Fibroblast of villous mesenchyme (primary cell): ENCODE data around the gene CYP1B1. TPM values are rescaled to one million over a fixed set of nuclear protein-coding genes. Genes with fewer than 3 reads are reported as not detected.
A peak's percentile ranks its signal among the peaks of the same experiment; 100 is the strongest.

Source experiments
- DNase-seq: peaks from one replicate; pipeline ENCODE4 v3.0.0-alpha.2; 2010; ENCODE audit warnings: low read depth
- H3K4me3 ChIP-seq: 2 replicates; pipeline ENCODE4 v1.5.1; 2011; ENCODE audit warnings: low read depth, mild to moderate bottlenecking, low read length
- CTCF ChIP-seq: IDR thresholded peaks from 2 replicates; pipeline ENCODE4 v1.5.1; 2012; ENCODE audit warnings: low read depth, mild to moderate bottlenecking, low read length; ENCODE audit not compliant: insufficient read depth
- total RNA-seq: library from RNA; depleted of rRNA; stranded (reverse); fragments of >200 nt; gene quantifications from 2 replicates; pipeline ENCODE4 v1.2.3, GENCODE V29; 2012

CYP1B1 gene
- total RNA-seq, 1 donor, result 6.5 TPM

DNA sequence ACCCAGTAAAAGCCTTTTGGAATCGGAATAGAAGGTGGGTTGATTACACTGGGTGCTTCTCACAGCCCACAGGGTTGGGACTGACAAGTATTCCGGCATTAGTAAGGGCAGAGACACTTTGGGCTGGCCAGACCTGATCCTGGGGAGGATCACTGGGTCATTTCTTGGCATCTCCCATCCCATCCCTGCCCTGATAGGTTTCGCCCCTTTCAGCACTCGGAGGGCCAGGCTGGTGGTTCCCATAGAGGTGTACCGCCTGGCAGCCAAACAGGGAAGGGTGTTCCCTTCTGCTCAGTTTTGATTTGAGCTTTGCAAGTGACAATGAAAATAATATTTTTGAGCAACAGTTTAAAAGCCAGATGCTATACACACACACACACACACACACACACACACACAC lies 37.3 kb downstream of the CYP1B1 start:
- no peak for DNase-seq
- TF ChIP-seq CTCF, result no peak
- no peak overlapping the region for H3K4me3 ChIP-seq

- TF ChIP-seq CTCF, result peak; percentile 37
- peak; percentile 54 for DNase-seq
- H3K4me3 ChIP-seq, result peak overlapping the region; percentile 30
Measured at GRCh38 chr2:38037757-38038621, 38.0 kb downstream of the CYP1B1 start.

DNA sequence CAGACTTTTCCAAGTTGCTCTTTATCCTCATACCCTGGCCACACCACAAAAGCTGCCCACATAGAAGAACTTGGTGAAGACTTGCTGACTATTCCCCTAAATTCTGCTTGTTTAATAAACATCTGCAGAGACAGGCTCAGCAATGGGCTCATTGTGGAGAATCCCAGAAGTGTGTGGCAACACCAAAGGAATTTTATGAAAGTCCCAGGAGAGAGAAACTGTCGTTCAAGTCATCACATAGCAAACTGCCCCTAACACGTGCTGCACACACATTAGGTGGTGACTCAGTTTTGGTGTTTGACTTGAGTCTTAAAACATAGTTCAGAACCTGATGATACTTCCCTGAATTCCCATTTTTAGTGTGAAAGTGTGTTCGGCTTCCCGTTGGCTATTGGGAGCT lies 38.6 kb downstream of the CYP1B1 start:
- no peak overlapping the region for H3K4me3 ChIP-seq
- TF ChIP-seq CTCF, result no peak
- peak; percentile 34 for DNase-seq

GRCh38 chr2:38035968-38036367 lies 40.0 kb downstream of the CYP1B1 start:
- TF ChIP-seq CTCF, result no peak
- DNase-seq, result no peak
- no peak overlapping the region for H3K4me3 ChIP-seq

- TF ChIP-seq CTCF, result no peak
- peak; percentile 85 for DNase-seq
Measured at GRCh38 chr2:38033646-38034045, 42.3 kb downstream of the CYP1B1 start.

GRCh38 chr2:38032946-38033345 lies 43.0 kb downstream of the CYP1B1 start:
- no peak overlapping the region for H3K4me3 ChIP-seq
- DNase-seq, result peak; percentile 8
- no peak for TF ChIP-seq CTCF

More at GRCh38 chr2:38033646-38034045, 42.3 kb downstream of the CYP1B1 start:
- no peak overlapping the region for H3K4me3 ChIP-seq
